GDM1 (cell line): ENCODE data around the gene ENPP5.

Experiments used
- DNase-seq: peaks from one replicate; lab custom pipeline; 2025; lab: John Stamatoyannopoulos, UW

ENPP5 gene

GRCh38 chr6:46170357-46171289 is at the start of gene ENPP5:
ENPP5 (minus strand) TSS chr6:46170980; CDS start chr6:46168262, 2,718 bp downstream.
- DNase-seq = no peak

DNA sequence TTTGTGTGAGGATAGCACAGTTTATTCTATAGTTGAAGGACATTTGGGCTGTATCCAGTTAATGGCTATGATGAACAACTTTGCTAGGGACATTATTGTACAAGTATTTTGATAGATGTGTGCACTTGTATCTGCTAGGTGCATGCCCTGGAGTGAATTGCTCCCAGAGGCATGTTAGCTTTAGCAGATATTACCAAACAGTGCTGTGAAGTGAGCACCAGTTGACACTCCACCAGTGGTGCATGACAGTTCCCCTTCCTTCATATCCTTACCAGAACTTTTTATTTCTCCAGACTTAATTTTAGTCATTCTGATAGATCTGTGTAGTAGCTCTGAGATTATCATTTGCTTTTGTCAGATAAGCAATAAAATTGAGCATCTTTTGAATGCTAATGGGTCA is 48.9 kb upstream of the ENPP5 start:
- DNase-seq = no peak

- DNase-seq = no peak
Measured at GRCh38 chr6:46218457-46218856, 47.7 kb upstream of the ENPP5 start.

GRCh38 chr6:46217671-46218131 is 46.9 kb upstream of the ENPP5 start:
- peak; percentile 16 for DNase-seq

GRCh38 chr6:46216879-46217278 is 46.1 kb upstream of the ENPP5 start:
- DNase-seq = no peak

DNA sequence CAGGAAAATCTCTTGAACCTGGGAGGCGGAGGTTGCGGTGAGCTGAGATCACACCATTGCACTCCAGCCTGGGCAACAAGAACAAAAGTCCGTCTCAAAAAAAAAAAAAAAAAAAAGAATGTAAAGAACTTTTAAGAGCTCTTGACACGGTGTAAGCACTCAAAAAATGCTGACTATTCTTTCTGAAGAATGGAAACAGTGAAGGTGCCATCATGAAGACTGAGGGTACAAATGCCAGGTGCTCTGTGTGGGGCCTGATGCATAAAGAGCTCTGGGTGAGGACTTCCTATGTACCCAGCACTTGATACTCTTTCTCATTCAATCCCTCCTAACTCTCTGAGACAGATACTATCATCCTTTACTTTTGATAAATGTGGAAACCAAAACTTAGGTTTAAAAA is 45.0 kb upstream of the ENPP5 start:
- DNase-seq = no peak

DNA sequence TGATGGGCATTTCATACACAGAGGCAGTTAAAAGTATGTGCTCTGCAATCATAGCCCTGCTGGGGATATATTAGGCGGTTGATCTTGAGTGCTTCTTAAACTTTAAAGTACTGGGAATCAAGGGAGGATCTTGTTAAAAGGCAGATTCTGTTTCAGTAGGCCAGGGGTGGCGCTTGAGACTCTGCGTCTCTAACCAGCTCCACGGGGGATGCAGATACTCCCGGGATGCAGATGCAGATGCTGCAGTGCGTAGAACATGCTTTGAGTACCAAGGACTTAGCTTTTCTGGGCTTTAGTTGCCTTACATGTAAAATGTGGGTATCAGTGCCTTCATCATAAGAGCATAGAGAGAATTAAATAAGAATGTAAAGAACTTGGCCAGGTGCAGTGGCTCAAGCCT is 44.4 kb upstream of the ENPP5 start:
- DNase-seq = no peak

DNA sequence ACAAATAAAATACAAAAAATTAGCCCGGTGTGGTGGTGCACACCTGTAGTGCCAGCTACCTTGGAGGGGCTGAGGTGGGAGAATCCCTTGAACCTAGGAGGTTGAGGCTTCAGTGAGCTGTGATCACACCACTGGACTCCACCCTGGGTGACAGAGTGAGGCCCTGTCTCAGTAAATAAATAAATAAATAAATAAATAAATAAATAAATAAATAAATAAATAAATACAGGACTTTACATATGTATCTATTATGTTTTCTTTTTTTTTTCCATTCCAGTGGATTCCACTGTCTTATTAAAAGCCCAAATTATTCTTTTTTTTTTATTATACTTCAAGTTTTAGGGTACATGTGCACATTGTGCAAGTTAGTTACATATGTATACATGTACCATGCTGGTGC is 41.1 kb upstream of the ENPP5 start:
- no peak for DNase-seq

GRCh38 chr6:46210294-46210693 is 39.5 kb upstream of the ENPP5 start:
- DNase-seq = no peak

- no peak for DNase-seq
Measured at GRCh38 chr6:46208303-46208702, 37.5 kb upstream of the ENPP5 start.

DNA sequence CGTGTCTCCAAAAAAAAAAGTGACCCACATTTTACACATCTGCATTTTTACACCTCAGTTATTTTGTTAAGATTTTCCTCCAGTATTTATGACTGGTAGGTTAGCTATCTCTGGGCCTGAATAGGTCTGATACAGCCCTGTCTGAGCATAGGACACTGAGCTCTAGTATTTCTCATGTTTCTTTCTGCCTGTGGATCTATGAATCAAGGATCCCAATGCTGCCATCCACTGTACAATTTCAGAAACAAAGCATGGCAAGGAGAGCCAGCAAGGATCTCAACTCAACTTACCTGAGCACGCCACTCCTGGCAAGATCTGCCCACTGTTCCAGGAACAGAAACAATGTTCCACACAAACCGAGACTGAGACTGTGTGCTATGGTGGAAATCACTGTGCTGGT is 36.4 kb upstream of the ENPP5 start:
- no peak for DNase-seq

DNA sequence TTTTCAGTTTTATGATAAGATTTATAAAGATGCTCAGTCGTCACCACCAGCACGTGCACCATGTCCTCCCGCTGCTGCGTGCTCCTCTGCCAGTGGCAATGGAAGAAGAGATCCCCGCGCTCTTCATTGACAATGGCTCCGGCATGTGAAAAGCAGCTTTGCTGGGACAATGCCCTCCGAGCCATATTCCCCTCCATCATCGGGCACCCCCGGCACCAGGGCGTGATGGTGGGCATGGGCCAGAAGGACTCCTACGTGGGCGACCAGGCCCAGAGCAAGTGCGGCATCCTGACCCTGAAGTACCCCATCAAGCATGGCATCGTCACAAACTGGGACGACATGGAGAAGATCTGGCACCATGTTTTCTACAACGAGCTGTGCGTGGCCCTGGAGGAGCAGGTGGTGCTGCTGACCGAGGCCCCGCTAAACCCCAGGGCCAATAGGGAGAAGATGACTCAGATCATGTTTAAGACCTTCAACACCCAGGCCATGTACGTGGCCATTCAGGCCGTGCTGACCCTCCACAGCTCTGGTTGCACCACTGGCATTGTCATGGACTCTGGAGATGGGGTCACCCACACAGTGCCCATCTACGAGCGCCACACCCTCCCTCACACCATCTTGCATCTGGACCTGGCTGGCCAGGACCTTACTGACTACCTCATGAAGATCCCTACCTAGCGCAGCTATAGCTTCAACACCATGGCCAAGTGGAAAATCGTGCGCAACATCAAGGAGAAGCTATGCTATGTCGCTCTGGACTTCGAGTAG is 34.3 kb upstream of the ENPP5 start:
- no peak for DNase-seq

DNA sequence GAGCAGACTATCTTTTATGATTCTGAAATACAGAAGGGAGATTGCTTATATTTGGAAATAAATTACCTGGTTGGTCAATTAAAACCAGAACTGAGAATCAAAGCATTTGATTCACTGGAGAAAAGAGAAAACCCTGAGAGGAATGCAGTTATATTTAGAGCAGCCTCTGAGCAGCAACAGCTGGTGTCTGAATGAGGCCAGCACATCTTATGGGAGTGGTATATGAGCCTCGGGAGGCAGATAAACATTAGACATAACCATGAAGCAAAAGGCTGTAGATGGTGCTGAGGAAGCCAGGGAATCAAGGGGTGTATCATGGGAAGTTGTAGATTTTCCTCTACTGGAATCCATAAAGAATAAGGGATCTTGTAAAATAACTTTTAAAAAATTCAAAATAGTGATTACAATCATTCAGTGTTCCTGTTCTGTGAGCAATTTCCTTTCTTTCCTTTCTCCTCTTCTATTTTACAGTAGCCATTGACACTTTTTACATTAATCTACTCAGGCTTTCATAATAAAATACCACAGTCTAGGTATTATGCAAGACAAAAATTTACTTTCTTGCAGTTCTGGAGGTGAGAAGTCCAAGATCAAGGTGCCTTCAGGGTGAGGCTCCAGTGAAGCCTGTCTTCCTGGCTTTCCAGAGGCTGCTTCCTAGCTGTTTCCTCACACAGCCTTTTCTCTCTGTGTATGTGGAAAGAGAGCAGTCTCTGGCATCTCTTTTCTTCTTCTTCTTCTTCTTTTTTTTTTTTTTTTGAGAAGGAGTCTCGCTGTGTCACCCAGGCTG is 32.8 kb upstream of the ENPP5 start:
- no peak for DNase-seq

- DNase-seq = no peak
Measured at GRCh38 chr6:46201702-46202101, 30.9 kb upstream of the ENPP5 start.

GRCh38 chr6:46199387-46199786 is 28.6 kb upstream of the ENPP5 start:
- no peak for DNase-seq

GRCh38 chr6:46191961-46192360 is 21.2 kb upstream of the ENPP5 start:
- no peak for DNase-seq

DNA sequence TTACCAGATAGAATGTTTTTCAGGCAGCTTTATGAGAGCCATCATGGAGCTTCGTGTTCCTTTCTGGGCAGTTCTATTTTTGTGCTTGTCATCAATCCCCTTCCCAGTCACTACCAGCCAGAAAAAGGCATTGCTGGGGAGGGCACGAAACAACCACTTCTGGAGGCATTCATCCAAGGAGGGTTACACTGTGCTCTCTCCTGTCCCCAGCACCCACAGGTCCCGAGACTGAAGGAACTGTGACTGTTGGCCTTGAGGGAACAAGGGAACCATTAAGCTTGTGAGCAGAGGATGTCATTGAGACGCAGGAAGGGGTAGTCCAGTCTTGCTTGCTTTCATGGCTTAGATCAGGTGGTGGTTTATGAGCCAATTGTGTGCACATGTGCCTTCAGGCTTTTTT is 20.1 kb upstream of the ENPP5 start:
- no peak for DNase-seq

DNA sequence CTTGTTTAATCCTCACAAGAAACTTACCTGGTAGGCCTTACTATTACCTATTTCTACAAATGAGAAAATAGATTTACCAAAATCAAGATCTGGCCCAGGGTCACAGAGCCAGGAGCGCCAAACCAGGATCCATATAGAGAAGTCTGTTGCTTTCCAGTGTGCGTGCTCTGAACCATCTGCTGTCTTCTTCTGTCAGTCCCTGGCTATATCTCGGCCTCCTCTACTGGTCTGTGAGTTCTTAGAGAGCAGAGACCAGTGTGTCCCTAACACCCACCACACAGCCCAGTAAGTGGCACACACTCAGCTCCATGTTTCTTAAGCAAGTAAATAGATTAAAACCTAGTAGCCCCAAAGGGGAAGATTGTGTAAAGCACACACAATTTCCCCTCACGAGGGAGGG is 18.9 kb upstream of the ENPP5 start:
- no peak for DNase-seq

DNA sequence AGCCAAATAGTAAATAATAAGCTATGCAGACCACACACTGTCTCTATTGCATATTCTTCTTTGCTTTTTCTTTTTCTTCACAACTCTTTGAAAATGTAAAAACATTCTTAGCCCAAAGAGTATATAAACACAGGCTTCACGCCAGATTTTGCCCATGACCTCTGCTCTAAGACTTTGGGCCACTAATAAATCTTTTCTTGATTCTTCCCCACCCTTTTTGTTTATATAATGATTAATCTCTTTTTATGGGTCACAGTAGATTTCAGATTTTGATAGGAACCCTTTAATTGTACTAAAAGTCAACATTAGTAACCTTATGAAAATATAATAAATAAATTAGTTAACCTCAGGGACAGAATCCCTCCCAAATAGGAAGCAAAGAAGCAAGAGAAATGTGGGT is 15.8 kb upstream of the ENPP5 start:
- no peak for DNase-seq

DNA sequence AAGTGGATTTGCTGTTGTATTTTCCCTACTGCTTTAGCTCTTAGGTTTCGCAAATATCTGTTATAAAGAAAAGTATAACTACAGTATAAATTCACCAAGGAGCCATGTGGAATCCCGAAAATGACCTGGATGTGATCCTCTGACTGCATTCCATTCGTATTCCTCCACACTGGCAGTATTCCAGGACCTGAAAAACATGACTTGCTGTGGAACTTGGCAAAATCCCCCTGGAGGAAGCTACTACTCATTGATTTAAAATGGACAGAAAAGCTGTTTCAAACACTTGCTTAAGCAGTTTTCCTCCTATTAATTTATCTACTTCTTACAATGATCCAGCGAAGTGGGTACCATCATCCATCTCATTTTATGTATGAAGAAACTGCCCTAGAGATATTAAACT is 13.3 kb upstream of the ENPP5 start:
- DNase-seq = no peak

- DNase-seq = no peak
Measured at GRCh38 chr6:46175976-46176375, 5.2 kb upstream of the ENPP5 start.

- DNase-seq = no peak
Measured at GRCh38 chr6:46175446-46175845, 4.7 kb upstream of the ENPP5 start.
